ENCODE data around the gene STAT5B. TPM values are rescaled to one million over a fixed set of nuclear protein-coding genes. Genes with fewer than 3 reads are reported as not detected.

STAT5B gene
- total and polyA plus RNA-seq, 9 of the 15 experiments (the other 6 are each of a cell fraction or from before 2014, with no cell fraction given), result 20.8 to 176 (median 92.4) TPM

DNA sequence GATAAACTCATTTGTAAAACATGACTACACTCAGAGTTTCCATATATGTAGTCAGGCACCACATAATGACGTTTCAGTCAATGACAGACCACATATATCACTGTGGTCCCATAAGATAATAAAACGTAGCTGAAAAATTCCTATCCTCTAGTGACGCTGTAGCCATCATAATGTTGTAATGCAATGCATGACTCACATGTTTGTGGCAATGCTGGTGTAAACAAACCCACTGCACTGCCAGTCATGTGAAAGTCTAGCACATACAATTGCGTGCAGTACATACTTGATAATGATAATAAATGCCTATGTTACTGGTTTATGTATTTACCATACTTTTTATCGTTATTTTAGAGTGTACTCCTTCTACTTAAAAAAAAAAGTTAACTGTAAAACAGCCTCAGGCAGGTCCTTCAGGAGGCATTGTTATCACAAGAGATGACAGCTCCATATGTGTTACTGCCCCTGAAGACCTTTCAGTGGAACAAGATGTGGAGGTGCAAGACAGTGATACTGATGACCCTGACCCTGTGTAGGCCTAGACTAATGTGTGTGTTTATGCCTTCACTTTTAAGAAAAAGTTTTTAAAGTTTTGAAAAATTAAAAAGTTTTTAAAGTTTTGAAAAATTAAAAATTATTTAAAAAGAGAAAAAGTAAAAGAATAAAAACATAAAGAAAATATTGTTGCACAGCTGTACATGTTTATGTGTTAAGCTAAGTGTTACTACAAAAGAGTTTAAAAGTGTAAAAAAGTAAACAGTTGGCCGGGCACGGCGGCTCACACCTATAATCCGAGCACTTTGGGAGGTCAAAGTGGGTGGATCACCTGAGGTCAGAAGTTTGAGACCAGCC lies 9.0 kb downstream of the STAT5B start (continued):
- TF ChIP-seq ZKSCAN8 (CRISPR knock-in tag; IDR thresholded peaks at IDR 0.05), result peak; percentile 55; the same call in 1 of the 2 replicates
- TF ChIP-seq, protein P1, sequence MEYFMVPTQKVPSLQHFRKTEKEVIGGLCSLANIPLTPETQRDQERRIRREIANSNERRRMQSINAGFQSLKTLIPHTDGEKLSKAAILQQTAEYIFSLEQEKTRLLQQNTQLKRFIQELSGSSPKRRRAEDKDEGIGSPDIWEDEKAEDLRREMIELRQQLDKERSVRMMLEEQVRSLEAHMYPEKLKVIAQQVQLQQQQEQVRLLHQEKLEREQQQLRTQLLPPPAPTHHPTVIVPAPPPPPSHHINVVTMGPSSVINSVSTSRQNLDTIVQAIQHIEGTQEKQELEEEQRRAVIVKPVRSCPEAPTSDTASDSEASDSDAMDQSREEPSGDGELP (CRISPR knock-in tag; IDR thresholded peaks at IDR 0.05; ENCODE audit: borderline replicate concordance), result no peak
- TF ChIP-seq, protein P2, sequence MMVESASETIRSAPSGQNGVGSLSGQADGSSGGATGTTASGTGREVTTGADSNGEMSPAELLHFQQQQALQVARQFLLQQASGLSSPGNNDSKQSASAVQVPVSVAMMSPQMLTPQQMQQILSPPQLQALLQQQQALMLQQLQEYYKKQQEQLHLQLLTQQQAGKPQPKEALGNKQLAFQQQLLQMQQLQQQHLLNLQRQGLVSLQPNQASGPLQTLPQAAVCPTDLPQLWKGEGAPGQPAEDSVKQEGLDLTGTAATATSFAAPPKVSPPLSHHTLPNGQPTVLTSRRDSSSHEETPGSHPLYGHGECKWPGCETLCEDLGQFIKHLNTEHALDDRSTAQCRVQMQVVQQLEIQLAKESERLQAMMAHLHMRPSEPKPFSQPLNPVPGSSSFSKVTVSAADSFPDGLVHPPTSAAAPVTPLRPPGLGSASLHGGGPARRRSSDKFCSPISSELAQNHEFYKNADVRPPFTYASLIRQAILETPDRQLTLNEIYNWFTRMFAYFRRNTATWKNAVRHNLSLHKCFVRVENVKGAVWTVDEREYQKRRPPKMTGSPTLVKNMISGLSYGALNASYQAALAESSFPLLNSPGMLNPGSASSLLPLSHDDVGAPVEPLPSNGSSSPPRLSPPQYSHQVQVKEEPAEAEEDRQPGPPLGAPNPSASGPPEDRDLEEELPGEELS (CRISPR knock-in tag; IDR thresholded peaks at IDR 0.05; ENCODE audit: borderline replicate concordance), result 0 out of 2 replicates have a peak, but pooled peaks have one; percentile 71
- TF ChIP-seq BCL6 (CRISPR knock-in tag; IDR thresholded peaks at IDR 0.05), result no peak
- TF ChIP-seq, protein P3, sequence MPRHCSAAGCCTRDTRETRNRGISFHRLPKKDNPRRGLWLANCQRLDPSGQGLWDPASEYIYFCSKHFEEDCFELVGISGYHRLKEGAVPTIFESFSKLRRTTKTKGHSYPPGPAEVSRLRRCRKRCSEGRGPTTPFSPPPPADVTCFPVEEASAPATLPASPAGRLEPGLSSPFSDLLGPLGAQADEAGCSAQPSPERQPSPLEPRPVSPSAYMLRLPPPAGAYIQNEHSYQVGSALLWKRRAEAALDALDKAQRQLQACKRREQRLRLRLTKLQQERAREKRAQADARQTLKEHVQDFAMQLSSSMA (CRISPR knock-in tag; IDR thresholded peaks at IDR 0.05), result no peak
- TF ChIP-seq ARHGAP35 (IDR thresholded peaks at IDR 0.05; ENCODE audit: partially characterized antibody), result no peak
- no peak for TF ChIP-seq TCFL5 (CRISPR knock-in tag; conservative IDR thresholded peaks at IDR 0.05)
- TF ChIP-seq POLR3G (IDR thresholded peaks at IDR 0.05; ENCODE audit: extremely low read depth, insufficient read length, insufficient replicate concordance), result no peak
- no peak for TF ChIP-seq MTF1 (CRISPR knock-in tag; IDR thresholded peaks at IDR 0.05; ENCODE audit: borderline replicate concordance)
- no peak for TF ChIP-seq ZSCAN32 (CRISPR knock-in tag; IDR thresholded peaks at IDR 0.05)
- TF ChIP-seq ZNF23 (CRISPR knock-in tag; IDR thresholded peaks at IDR 0.05), result no peak
- TF ChIP-seq, protein P4, sequence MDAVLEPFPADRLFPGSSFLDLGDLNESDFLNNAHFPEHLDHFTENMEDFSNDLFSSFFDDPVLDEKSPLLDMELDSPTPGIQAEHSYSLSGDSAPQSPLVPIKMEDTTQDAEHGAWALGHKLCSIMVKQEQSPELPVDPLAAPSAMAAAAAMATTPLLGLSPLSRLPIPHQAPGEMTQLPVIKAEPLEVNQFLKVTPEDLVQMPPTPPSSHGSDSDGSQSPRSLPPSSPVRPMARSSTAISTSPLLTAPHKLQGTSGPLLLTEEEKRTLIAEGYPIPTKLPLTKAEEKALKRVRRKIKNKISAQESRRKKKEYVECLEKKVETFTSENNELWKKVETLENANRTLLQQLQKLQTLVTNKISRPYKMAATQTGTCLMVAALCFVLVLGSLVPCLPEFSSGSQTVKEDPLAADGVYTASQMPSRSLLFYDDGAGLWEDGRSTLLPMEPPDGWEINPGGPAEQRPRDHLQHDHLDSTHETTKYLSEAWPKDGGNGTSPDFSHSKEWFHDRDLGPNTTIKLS (IDR thresholded peaks at IDR 0.05; ENCODE audit: borderline replicate concordance, low read depth), result peak; percentile 65; the same call in 1 of the 2 replicates
- TF ChIP-seq, protein P5, sequence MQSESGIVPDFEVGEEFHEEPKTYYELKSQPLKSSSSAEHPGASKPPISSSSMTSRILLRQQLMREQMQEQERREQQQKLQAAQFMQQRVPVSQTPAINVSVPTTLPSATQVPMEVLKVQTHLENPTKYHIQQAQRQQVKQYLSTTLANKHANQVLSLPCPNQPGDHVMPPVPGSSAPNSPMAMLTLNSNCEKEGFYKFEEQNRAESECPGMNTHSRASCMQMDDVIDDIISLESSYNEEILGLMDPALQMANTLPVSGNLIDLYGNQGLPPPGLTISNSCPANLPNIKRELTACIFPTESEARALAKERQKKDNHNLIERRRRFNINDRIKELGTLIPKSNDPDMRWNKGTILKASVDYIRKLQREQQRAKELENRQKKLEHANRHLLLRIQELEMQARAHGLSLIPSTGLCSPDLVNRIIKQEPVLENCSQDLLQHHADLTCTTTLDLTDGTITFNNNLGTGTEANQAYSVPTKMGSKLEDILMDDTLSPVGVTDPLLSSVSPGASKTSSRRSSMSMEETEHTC (IDR thresholded peaks at IDR 0.05), result 0 out of 2 replicates have a peak, but pooled peaks have one; percentile 47
- no peak for TF ChIP-seq SIRT6 (IDR thresholded peaks at IDR 0.05; ENCODE audit: low read depth, low read length)
- TF ChIP-seq, protein P6, sequence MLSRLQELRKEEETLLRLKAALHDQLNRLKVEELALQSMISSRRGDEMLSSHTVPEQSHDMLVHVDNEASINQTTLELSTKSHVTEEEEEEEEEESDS (CRISPR knock-in tag; IDR thresholded peaks at IDR 0.05), result no peak
- peak in 1 of 2 experiments; percentile 81; a peak in 2 of 4 replicates for TF ChIP-seq TRIM24 (IDR thresholded peaks at IDR 0.05)
- TF ChIP-seq CHD1 (IDR thresholded peaks at IDR 0.05; ENCODE audit: low read length), result no peak
- no peak for TF ChIP-seq CCNT2 (IDR thresholded peaks at IDR 0.05; ENCODE audit: borderline replicate concordance, extremely low read depth, insufficient read length, low read depth, low read length)
- peak; percentile 72 for TF ChIP-seq EP300 (IDR thresholded peaks at IDR 0.05; ENCODE audit: low read length)
- peak; percentile 62 for TF ChIP-seq NR2C1 (IDR thresholded peaks at IDR 0.05)
- TF ChIP-seq NR2C1 (tag; IDR thresholded peaks at IDR 0.05), result peak; percentile 27; the same call in 1 of the 2 replicates

Measured in K562 (cell line).